Neuron (in vitro differentiated cells): ENCODE data around the gene NTNG2.

Experiments used
- H2AFZ ChIP-seq: one replicate; pipeline ENCODE4 v1.6.1; 2013; ENCODE audit warnings: low read depth, mild to moderate bottlenecking, inconsistent platforms, low read length, moderate library complexity
- H3K27me3 ChIP-seq: one replicate; pipeline ENCODE4 v1.6.1; 2013; ENCODE audit warnings: low read length; ENCODE audit not compliant: insufficient read depth
- H3K36me3 ChIP-seq: one replicate; pipeline ENCODE4 v1.6.1; 2013; ENCODE audit warnings: low read length; ENCODE audit not compliant: insufficient read depth
- H3K4me1 ChIP-seq: one replicate; pipeline ENCODE4 v1.6.1; 2013; ENCODE audit warnings: low read length; ENCODE audit not compliant: insufficient read depth
- H3K4me3 ChIP-seq: 2 replicates; pipeline ENCODE4 v1.5.1; 2013; ENCODE audit warnings: mild to moderate bottlenecking, low read length, moderate library complexity
- H3K9me3 ChIP-seq: one replicate; pipeline ENCODE4 v1.6.1; 2013; ENCODE audit warnings: low read length

NTNG2 gene

GRCh38 chr9:132154863-132155567, 6.8 kb upstream of the NTNG2 start:
- H3K27me3 ChIP-seq: peaks cover 62% of the 10 kb centered on the region

GRCh38 chr9:132155568-132155895, 6.3 kb upstream of the NTNG2 start:
- peaks cover 65% of the 10 kb centered on the region for H3K27me3 ChIP-seq
- H3K4me1 ChIP-seq: peaks cover 2% of the 10 kb centered on the region
- H3K9me3 ChIP-seq: no peaks in the 10 kb centered on the region
- H2AFZ ChIP-seq: no peak overlapping the region
- H3K4me3 ChIP-seq: no peak overlapping the region
- H3K36me3 ChIP-seq: no peaks in the 10 kb centered on the region

More at GRCh38 chr9:132154863-132155567, 6.8 kb upstream of the NTNG2 start:
- Histone ChIP-seq H2AFZ (no peak overlapping the region), H3K9me3 (no peaks in the 10 kb centered on the region), H3K4me1 (no peaks in the 10 kb centered on the region), H3K4me3 (no peak overlapping the region), H3K36me3 (no peaks in the 10 kb centered on the region)

GRCh38 chr9:132156262-132156661, 5.6 kb upstream of the NTNG2 start:
- Histone ChIP-seq H3K4me3 (no peak overlapping the region), H3K27me3 (peaks cover 70% of the 10 kb centered on the region), H3K36me3 (no peaks in the 10 kb centered on the region), H2AFZ (no peak overlapping the region), H3K9me3 (no peaks in the 10 kb centered on the region), H3K4me1 (peaks cover 9% of the 10 kb centered on the region)

- H3K4me3 ChIP-seq: no peak overlapping the region
- no peaks in the 10 kb centered on the region for H3K9me3 ChIP-seq
- H3K4me1 ChIP-seq: peaks cover 15% of the 10 kb centered on the region
- H2AFZ ChIP-seq: no peak overlapping the region
- peaks cover 67% of the 10 kb centered on the region for H3K27me3 ChIP-seq
- no peaks in the 10 kb centered on the region for H3K36me3 ChIP-seq
Observed at GRCh38 chr9:132157347-132158116, 4.3 kb upstream of the NTNG2 start.

GRCh38 chr9:132160802-132161742, 786 bp upstream of the NTNG2 start:
- peak overlapping the region; percentile 44 for H3K4me3 ChIP-seq
- H3K36me3 ChIP-seq: no peaks in the 10 kb centered on the region
- peak overlapping the region; percentile 87 for H2AFZ ChIP-seq
- H3K4me1 ChIP-seq: peaks cover 17% of the 10 kb centered on the region
- H3K9me3 ChIP-seq: no peaks in the 10 kb centered on the region
- peaks cover 72% of the 10 kb centered on the region for H3K27me3 ChIP-seq

- Histone ChIP-seq H3K4me1 (peaks cover 17% of the 10 kb centered on the region), H3K27me3 (peaks cover 67% of the 10 kb centered on the region), H3K36me3 (no peaks in the 10 kb centered on the region), H3K9me3 (no peaks in the 10 kb centered on the region), H2AFZ (peak overlapping the region; percentile 30), H3K4me3 (peak overlapping the region; percentile 44)
Observed at GRCh38 chr9:132162764-132163456, 1.1 kb downstream of the NTNG2 start.

GRCh38 chr9:132163457-132163875, 1.6 kb downstream of the NTNG2 start:
- H3K27me3 ChIP-seq: peaks cover 62% of the 10 kb centered on the region
- no peak overlapping the region for H3K4me3 ChIP-seq
- no peaks in the 10 kb centered on the region for H3K9me3 ChIP-seq
- H2AFZ ChIP-seq: no peak overlapping the region
- H3K36me3 ChIP-seq: no peaks in the 10 kb centered on the region
- peaks cover 17% of the 10 kb centered on the region for H3K4me1 ChIP-seq

GRCh38 chr9:132163876-132164603, 2.2 kb downstream of the NTNG2 start:
- Histone ChIP-seq H3K36me3 (no peaks in the 10 kb centered on the region), H2AFZ (no peak overlapping the region), H3K4me1 (peaks cover 17% of the 10 kb centered on the region), H3K9me3 (no peaks in the 10 kb centered on the region), H3K27me3 (peaks cover 58% of the 10 kb centered on the region), H3K4me3 (no peak overlapping the region)

GRCh38 chr9:132164604-132165362, 2.9 kb downstream of the NTNG2 start:
- H3K4me3 ChIP-seq: no peak overlapping the region
- no peaks in the 10 kb centered on the region for H3K36me3 ChIP-seq
- H2AFZ ChIP-seq: no peak overlapping the region
- H3K4me1 ChIP-seq: peaks cover 17% of the 10 kb centered on the region
- no peaks in the 10 kb centered on the region for H3K9me3 ChIP-seq
- H3K27me3 ChIP-seq: peaks cover 50% of the 10 kb centered on the region

- no peaks in the 10 kb centered on the region for H3K9me3 ChIP-seq
- H3K4me3 ChIP-seq: no peak overlapping the region
- H3K4me1 ChIP-seq: peaks cover 6% of the 10 kb centered on the region
- H3K27me3 ChIP-seq: peaks cover 40% of the 10 kb centered on the region
- no peaks in the 10 kb centered on the region for H3K36me3 ChIP-seq
- no peak overlapping the region for H2AFZ ChIP-seq
Observed at GRCh38 chr9:132166599-132166998, 4.7 kb downstream of the NTNG2 start.

- no peaks in the 10 kb centered on the region for H3K9me3 ChIP-seq
- no peak overlapping the region for H3K4me3 ChIP-seq
- H2AFZ ChIP-seq: no peak overlapping the region
- no peaks in the 10 kb centered on the region for H3K36me3 ChIP-seq
- peaks cover 40% of the 10 kb centered on the region for H3K27me3 ChIP-seq
- H3K4me1 ChIP-seq: peaks cover 5% of the 10 kb centered on the region
Observed at GRCh38 chr9:132167192-132167591, 5.3 kb downstream of the NTNG2 start.
